ENCODE measurements around the gene SKI. TPM values are rescaled to one million over a fixed set of nuclear protein-coding genes. Genes with fewer than 3 reads are reported as not detected.

Gene SKI
- total and polyA plus RNA-seq, 2 of the 4 experiments (the other 2 are of a cell fraction): 2.3 to 20.1 TPM

DNA sequence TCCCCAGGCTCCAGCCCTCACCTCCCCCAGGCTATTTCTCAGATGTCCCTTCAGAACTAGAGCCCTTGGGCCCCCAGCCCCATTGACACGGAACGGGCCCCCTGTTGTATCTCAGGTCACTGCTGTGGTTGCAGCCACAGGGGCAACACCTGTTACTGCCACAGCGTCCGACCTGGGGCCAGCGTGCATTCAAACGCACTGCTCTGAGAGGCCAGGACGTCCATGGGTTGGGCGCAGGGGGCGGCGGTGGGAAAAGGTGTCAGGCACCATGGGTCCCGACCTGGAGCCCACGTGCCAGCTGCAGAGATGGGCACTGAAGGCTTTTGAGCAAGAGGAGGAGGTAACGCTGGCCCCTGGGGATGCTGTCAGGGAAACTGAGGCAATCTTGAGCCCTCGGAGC, 46.8 kb upstream of the SKI start:
- ChIA-PET CTCF (no interaction called here), POLR2A (ENCODE audit: unreplicated experiment) (no interaction called here)
- no peak overlapping the region for H2AK5ac ChIP-seq (ENCODE audit: low read depth, low read length)
- H4K20me1 ChIP-seq (ENCODE audit: insufficient read depth, low read length): no peaks in the 10 kb centered on the region
- H2BK20ac ChIP-seq (ENCODE audit: low read depth, low read length): no peak overlapping the region
- H3K56ac ChIP-seq (ENCODE audit: extremely low read depth, insufficient read depth, low read length): no peak overlapping the region
- H2AFZ ChIP-seq (replicated peaks; ENCODE audit: low read length, poor library complexity): no peak overlapping the region
- in situ Hi-C loops (cut with MboI; ENCODE audit: low sequenced_read_pairs): loop anchor here (25.0 kb wide), 1 partner anchor 356 kb away; the partner anchor contains the start of genes HES5 and PANK4
- H2BK120ac ChIP-seq (ENCODE audit: low read depth, low read length): no peak overlapping the region
- dilution Hi-C loops (cut with HindIII; ENCODE audit: low sequenced_read_pairs, unreplicated experiment): no loop called here
- ATAC-seq (ENCODE audit: low read depth): no peak
- H3K4me2 ChIP-seq (ENCODE audit: low read depth, low read length): no peak overlapping the region
- no peak overlapping the region for H3K23ac ChIP-seq (ENCODE audit: low read depth, low read length)
- no peak overlapping the region for H3K27ac ChIP-seq (ENCODE audit: insufficient read depth, low read length)
- H3K14ac ChIP-seq (replicated peaks; ENCODE audit: low read depth, low read length): no peak overlapping the region
- H3K18ac ChIP-seq (ENCODE audit: low read depth, low read length): no peak overlapping the region
- H3K36me3 ChIP-seq (ENCODE audit: control insufficient read depth, insufficient read depth, low read length): peaks cover 9% of the 10 kb centered on the region; the same call in 1 of the 2 replicates
- H4K5ac ChIP-seq (ENCODE audit: low read depth, low read length): no peak overlapping the region
- H3K9ac ChIP-seq (ENCODE audit: low read depth, low read length): no peak overlapping the region
- no TSS peak for BruUV-seq (replicated peaks)
- no peak overlapping the region for H3K4me3 ChIP-seq (ENCODE audit: insufficient read depth, low read depth, low read length)
- no peaks in the 10 kb centered on the region for H3K9me1 ChIP-seq (ENCODE audit: insufficient read depth, low read length)
- WGBS, 2 experiments (ENCODE audit: extremely low coverage in 2 of 2, insufficient read length in 1 of 2): 90% methylated on average over 13 of the region's 14 CpGs; no CpG with 5 or more reads in 1 of the 2 experiments
- H3K4me1 ChIP-seq (ENCODE audit: control insufficient read depth, insufficient read depth, low read length): no peaks in the 10 kb centered on the region
- H4K91ac ChIP-seq (ENCODE audit: insufficient read depth, low read depth, low read length): no peak overlapping the region
- DNase-seq: no peak
- H3K27me3 ChIP-seq (ENCODE audit: control insufficient read depth, insufficient read depth, low read length): no peaks in the 10 kb centered on the region
- H3K9me3 ChIP-seq (ENCODE audit: control insufficient read depth, insufficient read depth, low read length): no peaks in the 10 kb centered on the region
- H3K79me1 ChIP-seq (ENCODE audit: low read depth in 1 of 2, low read length in 2 of 2): no peaks in the 10 kb centered on the region
- H3K4ac ChIP-seq (ENCODE audit: low read depth, low read length): no peak overlapping the region
- H2AK9ac ChIP-seq (replicated peaks; ENCODE audit: low read depth, low read length, poor library complexity): no peak overlapping the region
- H2BK15ac ChIP-seq (ENCODE audit: low read depth, low read length): no peak overlapping the region
- no peak overlapping the region for H2BK5ac ChIP-seq (ENCODE audit: low read depth, low read length, poor library complexity, severe bottlenecking)
- TF ChIP-seq SMC3 (IDR thresholded peaks at IDR 0.05; ENCODE audit: low read depth, low read length) (no peak), FOS (IDR thresholded peaks at IDR 0.05; ENCODE audit: low read depth, low read length) (no peak), MAFK (IDR thresholded peaks at IDR 0.05; ENCODE audit: low read depth, low read length) (no peak), BHLHE40 (IDR thresholded peaks at IDR 0.05; ENCODE audit: low read depth, low read length) (no peak)
- TF ChIP-seq, protein P1, sequence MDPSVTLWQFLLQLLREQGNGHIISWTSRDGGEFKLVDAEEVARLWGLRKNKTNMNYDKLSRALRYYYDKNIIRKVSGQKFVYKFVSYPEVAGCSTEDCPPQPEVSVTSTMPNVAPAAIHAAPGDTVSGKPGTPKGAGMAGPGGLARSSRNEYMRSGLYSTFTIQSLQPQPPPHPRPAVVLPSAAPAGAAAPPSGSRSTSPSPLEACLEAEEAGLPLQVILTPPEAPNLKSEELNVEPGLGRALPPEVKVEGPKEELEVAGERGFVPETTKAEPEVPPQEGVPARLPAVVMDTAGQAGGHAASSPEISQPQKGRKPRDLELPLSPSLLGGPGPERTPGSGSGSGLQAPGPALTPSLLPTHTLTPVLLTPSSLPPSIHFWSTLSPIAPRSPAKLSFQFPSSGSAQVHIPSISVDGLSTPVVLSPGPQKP (IDR thresholded peaks at IDR 0.05; ENCODE audit: borderline replicate concordance, low read depth, low read length): no peak
- no peak overlapping the region for H4K8ac ChIP-seq (ENCODE audit: low read depth in 2 of 2, low read length in 2 of 2)
- intact Hi-C loops (cut with micrococcal nuclease): no loop called here
